Testis (tissue), 2 donors: ENCODE data around the gene ZNF444.
"Not testable (repeated sequence)": the region's sequence is repeated elsewhere in the genome, so short reads cannot be mapped to it uniquely, and the experiment has no call there.

Experiments used
- CTCF ChIP-seq, 3 experiments: fragments of 450-650 bp in 2 of 3; fragments of 200-600 bp in 1 of 3; sonication (generic) in 1 of 3; IDR thresholded peaks; one replicate each; pipeline ENCODE4 v1.5.1; 2016 to 2019; ENCODE audit warnings: antibody characterized with exemption in 3 of 3, mild to moderate bottlenecking in 2 of 3, moderate library complexity in 1 of 3
- POLR2A ChIP-seq: fragments of 450-650 bp; IDR thresholded peaks from one replicate; pipeline ENCODE4 v1.6.1; 2017; ENCODE audit warnings: antibody characterized with exemption, mild to moderate bottlenecking, moderate library complexity

- not testable (repeated sequence) for TF ChIP-seq POLR2A; CTCF (IDR thresholded peaks at IDR 0.05)
Observed at GRCh38 chr19:56197646-56198045, 56.6 kb downstream of the ZNF444 start, which contains the start of gene ZSCAN5B.
